Right atrium auricular region (tissue), 2 donors: Measurements from ENCODE around the gene FANCC. TPM values are rescaled to one million over a fixed set of nuclear protein-coding genes. Genes with fewer than 3 reads are reported as not detected.

Source experiments
- DNase-seq: peaks from one replicate; pipeline ENCODE4 v3.0.0-alpha.2; 2019; ENCODE audit warnings: low spot score
- H3K27ac ChIP-seq, 2 donors: fragments of 200-600 bp; sonication (generic); 1 replicate in 1 of 2; 2 replicates in 1 of 2; pipeline ENCODE4 v1.5.1; 2016 to 2019
- H3K27me3 ChIP-seq, 2 donors: fragments of 200-600 bp; sonication (generic); one replicate each; pipeline versions ENCODE4 v1.5.1 to v1.6.0; 2017 to 2019
- H3K36me3 ChIP-seq: fragments of 200-600 bp; sonication (generic); one replicate; pipeline ENCODE4 v1.5.1; 2016
- H3K4me1 ChIP-seq, 2 donors: fragments of 200-600 bp; sonication (generic); one replicate each; pipeline versions ENCODE4 v1.5.1 to v1.6.0; 2017 to 2019
- H3K4me3 ChIP-seq, 2 donors: fragments of 200-600 bp; sonication (generic); 1 replicate in 1 of 2; 2 replicates in 1 of 2; pipeline ENCODE4 v1.5.1; 2017 to 2019; ENCODE audit warnings: mild to moderate bottlenecking in 1 of 2, moderate library complexity in 1 of 2
- H3K9me3 ChIP-seq, 2 donors: fragments of 200-600 bp; sonication (generic); one replicate each; pipeline ENCODE4 v1.5.1; 2019
- CTCF ChIP-seq, 2 donors: fragments of 200-600 bp; sonication (generic); IDR thresholded peaks; one replicate each; pipeline ENCODE4 v1.5.1; 2019; ENCODE audit warnings: antibody characterized with exemption in 2 of 2
- total RNA-seq, 2 donors: library from RNA; depleted of rRNA; stranded (reverse); fragments of >200 nt; gene quantifications; one replicate each; pipeline ENCODE4 v1.1.0, GENCODE V29; 2016

FANCC gene
- total RNA-seq, 2 donors from 2014 or later = 1.8 to 6.2 TPM

- no peak for TF ChIP-seq CTCF (IDR thresholded peaks at IDR 0.05)
- peak overlapping the region; percentile 47 to 58 for H3K27ac ChIP-seq
- DNase-seq = no peak
- H3K4me1 ChIP-seq = peaks cover 0 to 97% of the 10 kb centered on the region in 2 donors
- no peak overlapping the region for H3K4me3 ChIP-seq
- H3K36me3 ChIP-seq = peaks cover 63% of the 10 kb centered on the region
- H3K9me3 ChIP-seq = no peaks in the 10 kb centered on the region
- H3K27me3 ChIP-seq = no peaks in the 10 kb centered on the region
These were observed 246.1 kb downstream of the FANCC start for GRCh38 chr9:95071450-95071849.

- DNase-seq = no peak
- no peaks in the 10 kb centered on the region for H3K27me3 ChIP-seq
- no peaks in the 10 kb centered on the region for H3K9me3 ChIP-seq
- no peak overlapping the region for H3K4me3 ChIP-seq
- TF ChIP-seq CTCF (IDR thresholded peaks at IDR 0.05) = no peak
- H3K4me1 ChIP-seq = peaks cover 0 to 97% of the 10 kb centered on the region in 2 donors
- peak overlapping the region; percentile 19 to 26 for H3K27ac ChIP-seq
- peaks cover 71% of the 10 kb centered on the region for H3K36me3 ChIP-seq
These were observed 246.9 kb downstream of the FANCC start for GRCh38 chr9:95070549-95071021.

GRCh38 chr9:95067897-95068296 is 249.6 kb downstream of the FANCC start:
- H3K27me3 ChIP-seq = no peaks in the 10 kb centered on the region
- peaks cover 80% of the 10 kb centered on the region for H3K36me3 ChIP-seq
- H3K27ac ChIP-seq = peak overlapping the region; percentile 12 to 75
- DNase-seq = no peak
- peaks cover 0 to 99% of the 10 kb centered on the region in 2 donors for H3K4me1 ChIP-seq
- H3K4me3 ChIP-seq = no peak overlapping the region
- no peaks in the 10 kb centered on the region for H3K9me3 ChIP-seq
- no peak for TF ChIP-seq CTCF (IDR thresholded peaks at IDR 0.05)

GRCh38 chr9:95067057-95067456 is 250.5 kb downstream of the FANCC start:
- peaks cover 84% of the 10 kb centered on the region for H3K36me3 ChIP-seq
- no peaks in the 10 kb centered on the region for H3K27me3 ChIP-seq
- TF ChIP-seq CTCF (IDR thresholded peaks at IDR 0.05) = no peak
- H3K27ac ChIP-seq = peak overlapping the region; percentile 12 to 75
- no peaks in the 10 kb centered on the region for H3K9me3 ChIP-seq
- H3K4me1 ChIP-seq = peaks cover 0 to 99% of the 10 kb centered on the region in 2 donors
- no peak for DNase-seq
- no peak overlapping the region for H3K4me3 ChIP-seq

- TF ChIP-seq CTCF (IDR thresholded peaks at IDR 0.05) = no peak
- Histone ChIP-seq H3K4me3 (no peak overlapping the region), H3K9me3 (no peaks in the 10 kb centered on the region), H3K36me3 (peaks cover 85% of the 10 kb centered on the region), H3K27me3 (no peaks in the 10 kb centered on the region), H3K4me1 (peaks cover 0 to 99% of the 10 kb centered on the region in 2 donors), H3K27ac (peak overlapping the region; percentile 75)
- no peak for DNase-seq
These were observed 252.3 kb downstream of the FANCC start for GRCh38 chr9:95065224-95065623.

GRCh38 chr9:95063300-95063699 is 254.2 kb downstream of the FANCC start:
- Histone ChIP-seq H3K36me3 (peaks cover 69% of the 10 kb centered on the region), H3K4me3 (no peak overlapping the region)

More at GRCh38 chr9:95063300-95063699, 254.2 kb downstream of the FANCC start:
- no peak for TF ChIP-seq CTCF (IDR thresholded peaks at IDR 0.05)
- no peaks in the 10 kb centered on the region for H3K27me3 ChIP-seq
- peaks cover 0 to 100% of the 10 kb centered on the region in 2 donors for H3K4me1 ChIP-seq
- no peaks in the 10 kb centered on the region for H3K9me3 ChIP-seq
- no peak for DNase-seq
- H3K27ac ChIP-seq = peak overlapping the region; percentile 75
